GM21717 (cell line): ENCODE results near the gene HBA2.
"Not testable (repeated sequence)": the region's sequence is repeated elsewhere in the genome, so short reads cannot be mapped to it uniquely, and the experiment has no call there.

Experiments used
- ATAC-seq: cut with Tn5 transposase; IDR thresholded peaks from one replicate; pipeline ENCODE4 v1.9.1; 2021; ENCODE audit warnings: mild to moderate bottlenecking, moderate library complexity; ENCODE audit not compliant: unreplicated experiment

Gene HBA2

DNA sequence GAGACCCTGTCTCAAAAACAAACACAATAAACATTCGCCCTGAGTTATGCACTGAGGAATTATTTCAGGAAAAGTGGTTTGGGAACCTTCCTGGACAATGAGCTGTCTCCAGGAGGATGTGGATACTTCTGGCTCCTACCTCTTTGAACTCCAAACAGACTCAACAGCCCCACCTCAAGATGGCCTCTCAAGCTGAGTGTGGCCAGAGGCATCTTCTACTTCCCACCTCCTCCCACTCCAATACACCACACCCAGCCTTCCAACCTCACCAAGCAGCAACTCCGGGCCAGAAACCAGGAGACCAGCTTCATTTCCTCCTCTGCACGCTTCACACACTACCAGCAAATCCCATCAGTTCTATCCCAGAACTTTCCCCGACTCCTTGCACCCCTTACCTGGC is 19.2 kb downstream of the HBA2 start:
- no peak for ATAC-seq

GRCh38 chr16:192686-193085 is 20.0 kb downstream of the HBA2 start:
- ATAC-seq: no peak

- no peak for ATAC-seq
These were observed 20.8 kb downstream of the HBA2 start for GRCh38 chr16:193441-193840.

GRCh38 chr16:194516-194915 is 21.8 kb downstream of the HBA2 start:
- ATAC-seq: no peak

DNA sequence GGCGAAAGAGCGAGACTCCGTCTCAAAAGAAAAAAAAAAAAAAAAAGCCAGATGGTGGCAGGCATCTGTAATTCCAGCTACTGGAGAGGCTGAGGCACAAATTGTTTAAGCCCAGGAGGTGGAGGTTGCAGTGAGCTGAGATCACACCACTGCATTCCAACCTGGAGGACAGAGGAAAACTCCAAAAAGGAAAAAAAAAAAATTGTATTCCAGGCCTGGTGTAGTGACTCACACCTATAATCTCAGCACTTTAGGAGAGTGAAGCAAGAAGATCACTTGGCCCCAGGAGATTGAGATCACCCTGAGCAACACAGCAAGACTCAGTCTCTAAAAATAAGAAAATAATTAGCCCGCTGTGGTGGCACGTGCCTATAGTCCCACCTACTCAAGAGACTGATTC is 27.7 kb downstream of the HBA2 start:
- no peak for ATAC-seq

DNA sequence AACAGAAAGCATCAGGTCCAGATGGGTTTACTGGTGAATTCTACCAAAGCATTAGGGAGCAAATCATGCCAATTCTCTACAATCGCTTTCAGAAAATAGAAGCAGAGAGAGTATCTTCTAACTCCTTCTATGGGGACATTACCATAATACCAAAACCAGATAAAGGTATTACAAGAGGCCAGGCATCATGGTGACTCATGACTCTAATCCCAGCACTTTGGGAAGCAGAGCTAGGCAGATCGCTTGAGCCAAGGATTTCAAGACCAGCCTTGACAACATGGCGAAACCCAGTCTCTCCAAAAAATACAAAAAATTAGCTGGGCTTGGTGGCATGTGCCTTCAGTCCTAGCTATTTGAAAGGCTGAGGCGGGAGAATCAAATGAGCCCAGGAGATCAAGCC is 30.6 kb downstream of the HBA2 start:
- ATAC-seq: no peak

DNA sequence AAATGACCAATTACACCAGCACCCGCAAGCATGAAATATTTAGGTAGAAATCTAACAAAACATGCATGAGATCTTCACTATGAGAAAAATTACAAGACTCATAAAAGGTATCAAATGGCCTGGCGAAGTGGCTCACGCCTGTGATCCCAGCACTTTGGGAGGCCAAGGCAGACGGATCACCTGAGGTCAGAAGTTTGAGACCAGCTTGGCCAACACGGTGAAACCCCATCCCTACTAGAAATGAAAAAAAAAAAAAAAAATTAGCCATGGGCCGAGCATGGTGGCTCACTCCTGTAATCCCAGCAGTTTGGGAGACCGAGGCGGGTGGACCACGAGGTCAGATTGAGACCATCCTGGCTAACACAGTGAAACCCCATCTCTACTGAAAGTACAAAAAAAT is 31.4 kb downstream of the HBA2 start:
- ATAC-seq: not testable (repeated sequence)

GRCh38 chr16:209359-209758 is 36.7 kb downstream of the HBA2 start:
- not testable (repeated sequence) for ATAC-seq

DNA sequence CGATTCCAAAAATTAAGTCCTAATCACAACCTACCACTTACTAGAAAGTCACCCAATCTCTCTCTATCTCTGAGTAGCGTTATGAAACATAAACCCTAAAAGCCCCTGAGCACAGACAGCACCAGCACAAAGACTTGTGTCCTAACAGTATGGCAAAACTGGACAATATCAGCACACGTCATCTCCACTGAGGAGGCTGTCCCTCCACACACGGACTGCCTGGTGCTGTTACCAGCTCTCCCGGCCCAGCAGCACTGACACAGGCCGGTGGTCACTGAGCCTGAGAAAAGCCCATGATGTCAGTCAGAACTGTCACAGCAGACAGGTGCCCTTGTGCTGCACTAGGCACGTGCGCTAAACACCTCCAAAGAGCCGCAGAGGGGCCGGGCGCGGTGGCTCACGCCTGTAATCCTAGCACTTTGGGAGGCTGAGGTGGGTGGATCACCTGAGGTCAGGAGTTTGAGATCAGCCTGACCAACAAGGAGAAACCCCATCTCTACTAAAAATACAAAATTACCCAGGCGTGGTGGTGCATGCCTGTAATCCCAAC is 39.0 kb downstream of the HBA2 start:
- ATAC-seq: not testable (repeated sequence)

- ATAC-seq: no peak
These were observed 40.3 kb downstream of the HBA2 start for GRCh38 chr16:212999-213398.

GRCh38 chr16:220021-220420 is 47.3 kb downstream of the HBA2 start:
- no peak for ATAC-seq
